Mesenchymal stem cell (in vitro differentiated cells and primary cell): ENCODE measurements around the gene RNF113A.
A peak's percentile ranks its signal among the peaks of the same experiment; 100 is the strongest.

Experiments
- DNase-seq: peaks from one replicate; pipeline ENCODE4 v3.0.0-alpha.2; 2013
- H2AFZ ChIP-seq: one replicate; pipeline ENCODE4 v1.6.1; 2013; ENCODE audit warnings: low read depth, mild to moderate bottlenecking, control low read depth, inconsistent platforms, low read length, moderate library complexity
- H2AK5ac ChIP-seq: 2 replicates; pipeline ENCODE4 v1.6.1; 2013; ENCODE audit warnings: low read length, moderate library complexity, mild to moderate bottlenecking, inconsistent platforms; ENCODE audit not compliant: severe bottlenecking
- H2BK120ac ChIP-seq: one replicate; pipeline ENCODE4 v1.6.1; 2013; ENCODE audit warnings: low read depth, mild to moderate bottlenecking, inconsistent platforms, low read length, moderate library complexity
- H2BK12ac ChIP-seq, 2 experiments: one replicate each; pipeline ENCODE4 v1.6.1; 2013; ENCODE audit warnings: inconsistent platforms in 2 of 2, low read length in 2 of 2, mild to moderate bottlenecking in 2 of 2, moderate library complexity in 2 of 2, control low read depth in 1 of 2
- H2BK15ac ChIP-seq: one replicate; pipeline ENCODE4 v1.6.1; 2013; ENCODE audit warnings: mild to moderate bottlenecking, low read depth, inconsistent platforms; ENCODE audit not compliant: poor library complexity, severe bottlenecking
- H2BK5ac ChIP-seq: 2 replicates; pipeline ENCODE4 v1.6.1; 2013; ENCODE audit warnings: low read depth, mild to moderate bottlenecking, low read length, control low read depth, inconsistent platforms; ENCODE audit not compliant: poor library complexity, severe bottlenecking
- H3K14ac ChIP-seq, 2 experiments: one replicate each; pipeline ENCODE4 v1.6.1; 2013; ENCODE audit warnings: inconsistent platforms in 2 of 2, low read length in 2 of 2, control low read depth in 1 of 2, mild to moderate bottlenecking in 1 of 2, moderate library complexity in 1 of 2
- H3K18ac ChIP-seq, 2 experiments: one replicate each; pipeline ENCODE4 v1.6.1; 2013; ENCODE audit warnings: inconsistent platforms in 2 of 2, low read length in 2 of 2, control low read depth in 1 of 2, low read depth in 1 of 2, mild to moderate bottlenecking in 1 of 2
- H3K23ac ChIP-seq, 2 experiments: one replicate each; pipeline ENCODE4 v1.6.1; 2013; ENCODE audit warnings: inconsistent platforms in 2 of 2, low read length in 2 of 2, mild to moderate bottlenecking in 2 of 2, moderate library complexity in 2 of 2, control low read depth in 1 of 2
- H3K27ac ChIP-seq: 2 replicates; pipeline ENCODE4 v1.5.1; 2013; ENCODE audit warnings: mild to moderate bottlenecking, moderate library complexity, low read length, control low read depth, inconsistent platforms; ENCODE audit not compliant: poor library complexity, severe bottlenecking
- H3K27me3 ChIP-seq, 2 experiments: 2 replicates each; pipeline versions ENCODE4 v1.6.1 to v1.7.0; 2013; ENCODE audit warnings: low read length in 2 of 2, mild to moderate bottlenecking in 2 of 2, moderate library complexity in 2 of 2, control low read depth in 1 of 2, inconsistent platforms in 1 of 2; ENCODE audit not compliant: control insufficient read depth in 1 of 2, insufficient read depth in 1 of 2
- H3K36me3 ChIP-seq, 2 experiments: 2 replicates each; pipeline versions ENCODE4 v1.6.1 to v1.7.0; 2013; ENCODE audit warnings: low read length in 2 of 2, control low read depth in 1 of 2, inconsistent platforms in 1 of 2, low read depth in 1 of 2, mild to moderate bottlenecking in 1 of 2; ENCODE audit not compliant: insufficient read depth in 2 of 2, control insufficient read depth in 1 of 2
- H3K4ac ChIP-seq, 2 experiments: one replicate each; pipeline ENCODE4 v1.6.1; 2013; ENCODE audit warnings: inconsistent platforms in 2 of 2, low read length in 2 of 2, mild to moderate bottlenecking in 2 of 2, moderate library complexity in 2 of 2, control low read depth in 1 of 2, low read depth in 1 of 2
- H3K4me1 ChIP-seq: 2 replicates; pipeline ENCODE4 v1.6.1; 2013; ENCODE audit warnings: low read depth, low read length, control low read depth; ENCODE audit not compliant: control insufficient read depth, insufficient read depth
- H3K4me2 ChIP-seq: 2 replicates; pipeline ENCODE4 v1.6.1; 2013; ENCODE audit warnings: low read length, mild to moderate bottlenecking, inconsistent platforms; ENCODE audit not compliant: poor library complexity, severe bottlenecking
- H3K4me3 ChIP-seq, 2 experiments: 2 replicates each; pipeline versions ENCODE4 v1.5.1 to v1.7.0; 2013; ENCODE audit warnings: low read length in 2 of 2, mild to moderate bottlenecking in 2 of 2, control low read depth in 1 of 2, low read depth in 1 of 2; ENCODE audit not compliant: insufficient read depth in 1 of 2
- H3K79me1 ChIP-seq: replicated peaks from 2 replicates; pipeline ENCODE4 v1.6.1; 2013; ENCODE audit warnings: mild to moderate bottlenecking, control low read depth, low read length, inconsistent platforms; ENCODE audit not compliant: poor library complexity, severe bottlenecking
- H3K9ac ChIP-seq: 2 replicates; pipeline ENCODE4 v1.7.0; 2013; ENCODE audit warnings: mild to moderate bottlenecking, low read length, moderate library complexity
- H3K9me3 ChIP-seq: 2 replicates; pipeline ENCODE4 v1.7.0; 2013; ENCODE audit warnings: mild to moderate bottlenecking, low read length; ENCODE audit not compliant: control insufficient read depth
- H4K8ac ChIP-seq: one replicate; pipeline ENCODE4 v1.6.1; 2013; ENCODE audit warnings: inconsistent platforms, mild to moderate bottlenecking, low read length, moderate library complexity
- H4K91ac ChIP-seq: one replicate; pipeline ENCODE4 v1.6.1; 2013; ENCODE audit warnings: mild to moderate bottlenecking, low read length, inconsistent platforms
- WGBS: methylation state at CpG from one replicate; pipeline ENCODE4 v1.1.7; 2013; ENCODE audit warnings: mixed read lengths; 5-methylcytosine and 5-hydroxymethylcytosine counted together

The RNF113A gene

GRCh38 chrX:119880552-119881437, 9.3 kb upstream of the RNF113A start:
- Histone ChIP-seq H3K23ac (no peak overlapping the region), H3K4me1 (peaks cover 4% of the 10 kb centered on the region), H3K27me3 (no peaks in the 10 kb centered on the region), H4K91ac (no peak overlapping the region), H3K9me3 (no peaks in the 10 kb centered on the region), H3K9ac (no peak overlapping the region), H2AFZ (no peak overlapping the region), H2BK12ac (no peak overlapping the region), H2BK120ac (no peak overlapping the region), H3K14ac (no peak overlapping the region), H4K8ac (no peak overlapping the region), H3K36me3 (peaks cover 0 to 11% of the 10 kb centered on the region in 2 experiments), H3K4me3 (no peak overlapping the region), H3K79me1 (no peaks in the 10 kb centered on the region), H2BK15ac (no peak overlapping the region), H3K18ac (peak overlapping the region in 1 of 2 experiments; percentile 22), H3K4me2 (no peak overlapping the region), H2AK5ac (no peak overlapping the region), H3K4ac (no peak overlapping the region), H2BK5ac (no peak overlapping the region), H3K27ac (no peak overlapping the region)
- peak; percentile 70 for DNase-seq
- WGBS = 59% methylated on average over 11 of the region's 11 CpGs

- H2BK15ac ChIP-seq = no peak overlapping the region
- H2BK120ac ChIP-seq = no peak overlapping the region
- no peak overlapping the region for H3K9ac ChIP-seq
- WGBS = 93% methylated on average over 2 of the region's 5 CpGs
- no peak overlapping the region for H2BK12ac ChIP-seq
- DNase-seq = no peak
- H3K4ac ChIP-seq = no peak overlapping the region
- no peak overlapping the region for H2AFZ ChIP-seq
- H4K91ac ChIP-seq = no peak overlapping the region
- H3K27me3 ChIP-seq = no peaks in the 10 kb centered on the region
- H3K4me2 ChIP-seq = no peak overlapping the region
- H3K4me3 ChIP-seq = no peak overlapping the region
- H2BK5ac ChIP-seq = no peak overlapping the region
- H3K36me3 ChIP-seq = peaks cover 0 to 14% of the 10 kb centered on the region in 2 experiments
- no peak overlapping the region for H3K23ac ChIP-seq
- no peaks in the 10 kb centered on the region for H3K79me1 ChIP-seq
- H3K18ac ChIP-seq = no peak overlapping the region
- H3K14ac ChIP-seq = no peak overlapping the region
- no peaks in the 10 kb centered on the region for H3K9me3 ChIP-seq
- H3K27ac ChIP-seq = no peak overlapping the region
- peaks cover 4% of the 10 kb centered on the region for H3K4me1 ChIP-seq
- H4K8ac ChIP-seq = no peak overlapping the region
- no peak overlapping the region for H2AK5ac ChIP-seq
Measured at GRCh38 chrX:119880076-119880475, 8.5 kb upstream of the RNF113A start.

DNA sequence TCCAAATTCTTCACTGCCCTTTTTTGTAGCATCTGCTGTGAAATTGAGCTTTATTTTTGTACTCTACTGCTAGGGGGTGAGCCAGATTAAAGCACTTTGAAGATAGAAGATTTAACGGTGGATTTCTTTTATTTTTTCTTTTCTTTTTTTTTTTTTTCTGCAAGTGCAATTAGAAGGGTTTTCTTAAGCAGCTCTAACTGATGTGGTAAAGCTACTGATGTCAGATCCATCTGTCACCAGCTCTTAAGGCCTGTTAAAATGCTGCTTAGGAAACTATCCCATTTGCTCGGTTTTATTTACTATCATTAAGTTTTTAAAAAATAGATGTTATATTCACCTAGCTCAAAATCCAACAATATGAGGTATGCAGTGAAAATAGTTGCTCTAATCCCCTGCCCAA, 7.2 kb upstream of the RNF113A start:
- no peak overlapping the region for H3K9ac ChIP-seq
- WGBS = no CpG with 5 or more reads among the region's 2 CpGs

DNA sequence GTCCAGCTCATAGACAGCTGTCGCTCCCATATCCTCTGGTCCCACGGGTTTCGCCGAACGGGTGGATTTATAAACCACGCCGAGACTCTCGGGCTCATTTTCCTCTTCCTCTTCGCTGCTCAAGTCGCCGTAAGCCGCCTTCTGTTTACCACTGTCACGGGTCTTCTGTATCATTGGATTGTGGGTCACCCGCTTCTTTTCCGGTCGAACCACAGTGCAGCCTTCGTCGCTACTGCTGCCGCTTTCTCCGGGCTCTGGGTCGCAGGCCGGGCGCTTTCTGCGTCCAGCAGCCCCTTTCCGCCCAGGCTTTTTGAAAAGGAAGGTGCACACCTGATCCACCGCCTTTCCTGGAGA, 311 bp downstream of the RNF113A start:
- Histone ChIP-seq H3K4ac (peak overlapping the region in 1 of 2 experiments; percentile 58), H3K36me3 (peaks cover 0 to 4% of the 10 kb centered on the region in 2 experiments), H3K27me3 (no peaks in the 10 kb centered on the region), H3K23ac (no peak overlapping the region), H3K9ac (peak overlapping the region; percentile 99), H2BK5ac (no peak overlapping the region), H2BK120ac (no peak overlapping the region), H3K4me2 (peak overlapping the region; percentile 79), H2AK5ac (no peak overlapping the region), H2BK15ac (no peak overlapping the region), H3K4me1 (no peaks in the 10 kb centered on the region), H3K9me3 (no peaks in the 10 kb centered on the region), H3K14ac (peak overlapping the region in 1 of 2 experiments; percentile 84), H3K18ac (peak overlapping the region; percentile 19 to 90), H4K91ac (peak overlapping the region; percentile 18), H2BK12ac (no peak overlapping the region), H3K79me1 (no peaks in the 10 kb centered on the region), H3K27ac (peak overlapping the region; percentile 95), H4K8ac (no peak overlapping the region), H3K4me3 (peak overlapping the region; percentile 66 to 90), H2AFZ (peak overlapping the region; percentile 42)
- no peak for DNase-seq
- 0% methylated on average over 26 of the region's 26 CpGs for WGBS

More for the DNA sequence above, 7.2 kb upstream of the RNF113A start:
- no peak overlapping the region for H4K8ac ChIP-seq
- no peak overlapping the region for H3K18ac ChIP-seq
- no peak overlapping the region for H3K4me2 ChIP-seq
- H3K27ac ChIP-seq = no peak overlapping the region
- no peak overlapping the region for H2BK120ac ChIP-seq
- H3K27me3 ChIP-seq = no peaks in the 10 kb centered on the region
- H3K36me3 ChIP-seq = peaks cover 0 to 14% of the 10 kb centered on the region in 2 experiments
- no peak overlapping the region for H2BK5ac ChIP-seq
- H4K91ac ChIP-seq = no peak overlapping the region
- no peaks in the 10 kb centered on the region for H3K79me1 ChIP-seq
- peaks cover 4% of the 10 kb centered on the region for H3K4me1 ChIP-seq
- no peak overlapping the region for H2BK12ac ChIP-seq
- H3K9me3 ChIP-seq = no peaks in the 10 kb centered on the region
- H3K23ac ChIP-seq = no peak overlapping the region
- no peak overlapping the region for H3K4me3 ChIP-seq
- H2BK15ac ChIP-seq = no peak overlapping the region
- H2AFZ ChIP-seq = no peak overlapping the region
- no peak for DNase-seq
- no peak overlapping the region for H3K14ac ChIP-seq
- H3K4ac ChIP-seq = no peak overlapping the region
- no peak overlapping the region for H2AK5ac ChIP-seq
